ENCODE data around the gene SFTPA1. TPM values are rescaled to one million over a fixed set of nuclear protein-coding genes. Genes with fewer than 3 reads are reported as not detected.
"Not testable (repeated sequence)": the region's sequence is repeated elsewhere in the genome, so short reads cannot be mapped to it uniquely, and the experiment has no call there.

Gene SFTPA1
- total RNA-seq, 1 donor from 2014 or later = not detected

- DNase-seq (ENCODE audit: low read depth in 2 of 2) = not testable (repeated sequence)
Observed at GRCh38 chr10:79611193-79611976, 646 bp downstream of the SFTPA1 start.

GRCh38 chr10:79615577-79615976 is 4.8 kb downstream of the SFTPA1 start:
- no peak for DNase-seq (ENCODE audit: low read depth in 2 of 2)

GRCh38 chr10:79616164-79616563 is 5.4 kb downstream of the SFTPA1 start:
- DNase-seq (ENCODE audit: low read depth in 2 of 2) = no peak

GRCh38 chr10:79623663-79624062 is 12.9 kb downstream of the SFTPA1 start:
- DNase-seq (ENCODE audit: low read depth in 2 of 2) = not testable (repeated sequence)

- no peak for DNase-seq (ENCODE audit: low read depth in 2 of 2)
Observed at GRCh38 chr10:79627075-79627474, 16.3 kb downstream of the SFTPA1 start.

GRCh38 chr10:79628083-79628482 is 17.3 kb downstream of the SFTPA1 start:
- no peak for DNase-seq (ENCODE audit: low read depth in 2 of 2)

- peak in 1 of 2 donors; percentile 8 for DNase-seq (ENCODE audit: low read depth in 2 of 2)
Observed at GRCh38 chr10:79628988-79629954, 18.5 kb downstream of the SFTPA1 start.

- DNase-seq (ENCODE audit: low read depth in 2 of 2) = no peak
Observed at GRCh38 chr10:79629955-79630327, 19.2 kb downstream of the SFTPA1 start.

GRCh38 chr10:79636654-79637199 is 26.0 kb downstream of the SFTPA1 start:
- DNase-seq (ENCODE audit: low read depth in 2 of 2) = not testable (repeated sequence)

- DNase-seq (ENCODE audit: low read depth in 2 of 2) = no peak
Observed at GRCh38 chr10:79638318-79638717, 27.6 kb downstream of the SFTPA1 start.

GRCh38 chr10:79652695-79653094 is 42.0 kb downstream of the SFTPA1 start:
- DNase-seq (ENCODE audit: low read depth in 2 of 2) = not testable (repeated sequence)

GRCh38 chr10:79663287-79663686 is 52.5 kb downstream of the SFTPA1 start:
- not testable (repeated sequence) for DNase-seq (ENCODE audit: low read depth in 2 of 2)

- not testable (repeated sequence) for DNase-seq (ENCODE audit: low read depth in 2 of 2)
Observed at GRCh38 chr10:79664686-79665085, 53.9 kb downstream of the SFTPA1 start.

Other genes starting within 250 kb of the SFTPA1 start
- 2.8 and 4.0 TPM in 2 replicates for gene ZCCHC24, start 165.3 kb upstream of the SFTPA1 start, total RNA-seq
- gene EIF5AL1, start 98.4 kb upstream of the SFTPA1 start, total RNA-seq = 0.20 and 0.22 TPM in 2 replicates
- not detected in 2 replicates for gene SFTPA2, start 50.5 kb upstream of the SFTPA1 start, total RNA-seq
- gene NUTM2B, start 92.3 kb downstream of the SFTPA1 start, total RNA-seq = 0.20 and 0.44 TPM in 2 replicates
- not detected in 2 replicates for gene NUTM2E, start 215.8 kb downstream of the SFTPA1 start, total RNA-seq